NB4 (cell line): ENCODE results near the gene C12orf60.

Source experiments
- POLR2A ChIP-seq: IDR thresholded peaks from 2 replicates; pipeline ENCODE4 v1.6.1; 2011; ENCODE audit warnings: mild to moderate bottlenecking; ENCODE audit not compliant: insufficient read length; ENCODE audit errors: extremely low read depth
- TF ChIP-seq, protein P1 (sequence below): IDR thresholded peaks from one replicate; pipeline ENCODE4 v1.5.1; 2012; ENCODE audit warnings: low read depth, low read length

GRCh38 chr12:14780859-14781258 is 22.6 kb upstream of the C12orf60 start:
- TF ChIP-seq, protein P1, sequence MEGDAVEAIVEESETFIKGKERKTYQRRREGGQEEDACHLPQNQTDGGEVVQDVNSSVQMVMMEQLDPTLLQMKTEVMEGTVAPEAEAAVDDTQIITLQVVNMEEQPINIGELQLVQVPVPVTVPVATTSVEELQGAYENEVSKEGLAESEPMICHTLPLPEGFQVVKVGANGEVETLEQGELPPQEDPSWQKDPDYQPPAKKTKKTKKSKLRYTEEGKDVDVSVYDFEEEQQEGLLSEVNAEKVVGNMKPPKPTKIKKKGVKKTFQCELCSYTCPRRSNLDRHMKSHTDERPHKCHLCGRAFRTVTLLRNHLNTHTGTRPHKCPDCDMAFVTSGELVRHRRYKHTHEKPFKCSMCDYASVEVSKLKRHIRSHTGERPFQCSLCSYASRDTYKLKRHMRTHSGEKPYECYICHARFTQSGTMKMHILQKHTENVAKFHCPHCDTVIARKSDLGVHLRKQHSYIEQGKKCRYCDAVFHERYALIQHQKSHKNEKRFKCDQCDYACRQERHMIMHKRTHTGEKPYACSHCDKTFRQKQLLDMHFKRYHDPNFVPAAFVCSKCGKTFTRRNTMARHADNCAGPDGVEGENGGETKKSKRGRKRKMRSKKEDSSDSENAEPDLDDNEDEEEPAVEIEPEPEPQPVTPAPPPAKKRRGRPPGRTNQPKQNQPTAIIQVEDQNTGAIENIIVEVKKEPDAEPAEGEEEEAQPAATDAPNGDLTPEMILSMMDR = no peak
- TF ChIP-seq POLR2A = no peak
